SKM-1 (cell line): ENCODE measurements around the gene ACTA2.

ENCODE experiments used
- DNase-seq: peaks from one replicate; lab custom pipeline; 2025; ENCODE audit not compliant: unreplicated experiment; lab: John Stamatoyannopoulos, UW

ACTA2 gene

GRCh38 chr10:88981435-88981834 lies 28.9 kb upstream of the ACTA2 start:
- DNase-seq: no peak

DNA sequence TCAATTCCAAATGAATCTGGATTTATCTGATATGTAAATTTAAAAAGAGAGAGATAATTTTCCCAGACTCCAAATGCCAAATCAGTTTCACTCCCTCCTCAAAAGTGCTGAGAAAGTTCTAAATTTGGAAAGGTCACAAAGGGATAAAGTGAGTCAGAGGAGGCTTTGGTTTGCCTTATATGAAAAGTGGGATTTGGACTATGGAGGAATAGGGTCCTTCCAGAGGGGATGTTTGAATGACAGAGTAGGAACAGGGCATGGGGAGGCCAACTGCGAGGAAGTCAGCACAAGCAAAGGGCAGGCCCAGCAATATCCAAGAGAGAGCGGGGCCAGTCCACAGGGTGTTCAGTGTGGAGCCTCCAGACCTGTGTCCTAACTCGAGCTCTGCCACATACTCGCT lies 28.2 kb upstream of the ACTA2 start:
- no peak for DNase-seq

DNA sequence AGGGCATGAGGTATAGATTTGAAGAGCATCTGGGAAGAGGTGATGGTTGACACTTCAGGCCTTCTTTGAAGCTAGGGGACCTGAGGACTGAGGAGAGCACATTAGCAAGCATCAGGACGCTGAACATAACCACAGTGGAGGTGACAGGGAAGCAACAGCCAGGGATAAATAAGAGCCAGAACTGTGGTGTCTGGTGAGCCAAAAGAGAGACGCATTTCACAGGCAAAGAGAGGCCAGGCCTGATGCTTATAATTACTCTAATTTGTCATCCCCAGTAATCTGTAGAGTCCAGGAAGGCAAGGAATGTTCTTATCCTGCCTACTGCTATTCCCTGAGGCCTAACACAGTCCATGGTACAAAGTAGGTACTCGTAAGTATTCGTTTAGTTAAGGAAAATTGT lies 27.7 kb upstream of the ACTA2 start:
- DNase-seq: no peak

DNA sequence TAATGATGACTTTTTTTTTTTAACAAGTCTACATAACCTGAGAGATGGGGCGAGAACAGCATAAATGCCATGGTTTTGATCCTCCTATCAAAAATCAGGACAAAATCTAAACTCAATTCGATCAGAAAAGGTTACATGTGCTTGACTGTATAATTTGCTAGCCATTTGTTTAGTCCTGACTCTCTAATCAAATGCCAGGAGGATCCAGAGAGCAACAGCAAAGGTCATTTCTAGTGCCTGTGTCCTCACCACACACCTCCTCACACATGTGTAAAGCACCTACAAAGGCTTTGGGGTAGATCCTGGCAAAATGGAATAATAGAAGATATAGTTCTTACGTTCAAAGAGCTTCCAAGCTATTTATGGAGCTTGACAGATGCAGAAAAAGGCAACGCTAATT lies 27.0 kb upstream of the ACTA2 start:
- DNase-seq: no peak

DNA sequence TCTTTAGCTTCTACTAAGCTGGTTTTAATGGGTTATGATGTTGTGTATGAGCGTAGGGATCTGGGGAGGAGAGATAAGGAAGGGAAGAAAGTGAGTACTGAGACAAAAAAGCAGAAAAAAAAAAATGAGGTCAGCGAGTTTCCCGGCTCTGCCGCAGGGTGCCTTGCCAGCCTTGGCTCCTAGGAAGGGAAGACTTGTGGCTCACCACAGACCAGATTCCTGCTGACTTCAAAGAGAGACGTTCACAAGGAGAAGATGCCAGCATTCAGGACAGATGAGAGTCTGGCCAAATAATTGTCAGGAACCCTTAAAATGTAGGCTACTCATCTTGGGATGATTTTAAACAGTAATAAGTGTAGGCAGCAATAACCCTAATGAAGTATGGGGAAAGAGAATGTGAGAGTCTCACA lies 26.6 kb upstream of the ACTA2 start:
- no peak for DNase-seq

DNA sequence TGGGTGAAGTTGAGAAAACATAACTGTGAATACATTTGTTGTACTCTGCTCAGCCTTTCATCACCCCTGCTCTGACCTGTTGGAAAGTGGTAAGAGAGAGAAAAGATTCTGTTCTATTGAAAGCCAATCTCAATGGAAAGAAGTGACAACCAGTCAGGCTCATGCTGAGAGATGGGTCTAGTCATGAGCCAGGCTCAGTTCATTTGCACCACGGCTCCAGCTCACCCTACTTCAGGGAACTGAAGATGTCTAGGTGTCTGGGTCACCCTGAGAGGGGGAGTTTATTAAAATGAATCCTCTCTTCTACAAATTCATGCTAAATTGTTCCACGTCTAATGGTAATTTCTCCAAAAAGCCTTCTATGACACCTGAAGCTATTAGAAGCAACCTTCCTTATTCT lies 25.9 kb upstream of the ACTA2 start:
- no peak for DNase-seq

- DNase-seq: no peak
Measured at GRCh38 chr10:88975377-88975720, 22.8 kb upstream of the ACTA2 start.

- DNase-seq: no peak
Measured at GRCh38 chr10:88974446-88975376, 22.1 kb upstream of the ACTA2 start.

DNA sequence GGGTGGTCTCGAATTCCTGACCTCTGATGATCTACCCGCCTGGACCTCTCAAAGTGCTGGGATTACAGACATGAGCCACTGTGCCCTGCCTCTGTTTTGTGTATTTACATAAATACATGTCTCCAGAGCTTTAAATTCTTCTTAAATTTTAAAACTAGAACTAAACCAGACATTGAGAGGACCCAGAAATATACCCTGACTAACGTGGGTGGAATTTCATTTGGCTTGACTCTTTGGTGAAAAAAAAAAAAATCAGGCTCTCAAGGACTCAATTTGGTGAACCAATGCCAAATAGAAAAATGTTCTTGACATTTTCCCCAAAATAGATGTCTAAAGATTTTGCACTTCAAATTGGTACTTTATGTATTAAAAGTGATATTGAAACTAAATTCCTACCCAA lies 21.4 kb upstream of the ACTA2 start:
- no peak for DNase-seq

DNA sequence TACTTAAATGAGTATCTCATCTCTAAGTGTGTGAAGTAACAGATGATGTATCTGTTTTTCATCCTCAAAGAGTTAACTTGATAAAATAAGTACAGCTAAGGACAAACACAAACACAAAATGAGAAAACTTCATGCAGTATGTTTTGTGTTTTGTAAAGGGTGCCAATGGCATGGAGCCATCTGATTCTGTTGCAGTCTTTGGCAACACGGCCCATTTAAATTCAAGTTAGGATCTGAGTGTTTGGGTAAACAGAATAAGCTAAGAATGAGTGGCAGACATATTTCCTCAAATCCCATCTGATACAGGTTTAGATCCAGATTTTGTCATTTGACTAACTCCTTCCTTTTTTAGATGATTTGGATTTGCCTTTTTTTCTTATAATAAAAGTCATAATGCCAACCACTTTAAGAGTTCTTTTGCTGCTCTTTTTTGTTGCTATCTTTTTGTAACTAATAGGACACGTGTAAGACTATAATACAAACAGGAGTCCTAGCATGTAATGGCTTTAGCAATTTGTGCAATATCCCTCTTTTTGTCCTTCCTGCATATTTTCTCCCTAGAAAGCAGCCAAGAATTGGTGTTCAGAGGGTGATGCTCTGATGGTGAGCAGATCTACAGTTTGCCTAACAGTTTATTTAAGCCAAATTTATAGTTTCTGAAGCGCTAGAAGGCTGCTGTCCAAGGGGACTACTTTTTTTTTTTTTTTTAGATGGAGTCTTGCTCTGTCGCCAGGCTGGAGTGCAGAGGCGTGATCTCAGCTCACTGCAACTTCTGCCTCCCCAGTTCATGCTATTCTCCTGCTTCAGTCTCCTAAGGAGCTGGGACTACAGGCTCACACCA lies 18.9 kb upstream of the ACTA2 start:
- no peak for DNase-seq

DNA sequence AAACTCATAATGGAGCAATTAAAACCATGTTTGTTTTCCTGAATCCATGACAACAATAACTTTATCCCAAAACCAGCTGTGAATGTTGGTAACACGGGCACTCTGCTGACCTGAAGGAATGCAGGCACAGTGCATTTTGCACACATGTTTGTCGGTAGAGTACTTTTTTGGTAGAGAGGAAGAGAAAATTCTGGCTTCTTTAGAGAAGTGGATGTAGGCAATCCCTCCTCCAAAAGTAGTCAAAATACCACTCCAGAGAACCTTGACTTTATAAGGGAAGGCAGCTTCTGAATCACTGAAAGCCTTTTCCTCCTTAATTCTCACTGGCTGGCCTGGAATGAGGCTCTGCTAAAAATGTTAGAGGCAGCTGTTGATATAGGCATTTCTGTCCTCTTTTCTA lies 15.8 kb upstream of the ACTA2 start:
- no peak for DNase-seq

DNA sequence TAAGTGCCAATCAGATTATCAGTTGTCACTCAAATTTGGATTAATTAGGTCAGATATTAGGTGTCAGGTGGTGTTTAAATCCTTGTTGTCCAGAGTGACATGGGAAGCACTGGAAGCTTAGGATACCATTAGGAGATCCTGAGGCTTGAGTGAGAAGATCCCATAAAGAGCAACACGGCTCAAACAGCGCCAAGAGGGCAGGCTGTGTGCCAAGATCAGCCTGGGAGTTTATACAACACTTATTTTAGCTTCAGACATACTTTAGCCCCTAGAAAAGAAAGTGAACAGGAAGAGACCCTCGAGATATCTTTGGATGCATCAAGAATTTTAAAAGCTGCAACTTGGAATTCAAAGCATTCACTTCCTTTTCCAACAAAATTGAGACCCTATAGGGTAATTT lies 14.2 kb upstream of the ACTA2 start:
- no peak for DNase-seq

- no peak for DNase-seq
Measured at GRCh38 chr10:88964869-88965415, 12.4 kb upstream of the ACTA2 start.

DNA sequence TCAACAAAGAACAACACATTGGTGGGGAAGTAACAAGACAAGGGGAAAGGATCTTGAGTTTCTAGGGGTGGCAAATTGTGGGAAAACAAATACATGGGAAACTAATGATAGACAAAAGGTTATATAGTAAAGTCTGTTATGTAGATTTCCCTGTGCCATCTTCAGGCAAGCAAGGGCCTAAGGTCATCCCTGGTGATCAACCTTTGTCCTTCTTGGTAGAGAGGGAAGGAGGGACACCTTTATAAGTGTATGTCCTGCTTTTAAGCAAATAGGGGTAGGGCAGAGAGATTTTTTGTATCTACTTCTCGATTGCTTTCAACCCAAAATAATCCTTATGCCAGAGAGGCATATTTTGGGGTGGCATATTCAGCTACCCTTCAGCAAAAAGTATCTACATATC lies 11.8 kb upstream of the ACTA2 start:
- DNase-seq: no peak

GRCh38 chr10:88963318-88963717 lies 10.7 kb upstream of the ACTA2 start:
- no peak for DNase-seq

DNA sequence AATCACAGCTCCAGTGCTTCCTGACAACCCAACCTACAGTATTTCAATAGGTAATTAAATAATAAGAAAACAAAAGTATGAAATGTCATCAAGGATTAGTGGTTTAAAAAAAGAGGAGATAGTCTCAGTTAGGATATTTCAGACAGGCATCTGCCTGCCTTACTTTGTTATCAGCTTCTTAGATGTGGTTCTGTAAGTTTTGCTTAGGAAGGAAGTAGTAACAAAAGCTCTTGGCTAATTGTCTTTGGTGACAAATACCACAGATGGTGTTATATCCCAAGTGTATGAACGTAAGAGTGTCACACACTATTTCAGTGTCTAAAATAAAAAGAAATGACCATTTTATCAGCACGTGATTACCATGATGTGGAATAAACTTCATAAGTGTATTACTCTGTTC lies 9.8 kb upstream of the ACTA2 start:
- no peak for DNase-seq

- DNase-seq: no peak
Measured at GRCh38 chr10:88961266-88961665, 8.7 kb upstream of the ACTA2 start.

DNA sequence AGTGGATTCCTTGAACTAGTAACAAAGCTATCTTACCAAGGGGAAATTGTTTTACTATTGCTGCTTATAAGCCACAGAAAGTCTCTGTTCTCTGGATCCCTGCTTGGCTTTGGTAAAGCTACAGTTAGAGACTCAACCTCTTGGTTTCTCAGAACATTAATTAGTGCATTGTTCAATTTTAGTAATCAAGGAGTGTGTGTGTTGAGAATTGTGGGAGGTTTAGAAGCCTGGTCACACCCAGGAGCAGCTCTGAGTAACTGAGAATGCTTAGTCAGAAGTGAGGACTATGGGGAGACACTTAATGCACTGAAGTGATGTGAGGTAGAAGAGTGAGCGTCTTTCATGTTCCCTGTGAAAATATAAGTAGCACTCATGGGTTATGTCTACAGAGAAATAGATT lies 8.2 kb upstream of the ACTA2 start:
- DNase-seq: no peak

GRCh38 chr10:88958721-88959120 lies 6.1 kb upstream of the ACTA2 start:
- no peak for DNase-seq

DNA sequence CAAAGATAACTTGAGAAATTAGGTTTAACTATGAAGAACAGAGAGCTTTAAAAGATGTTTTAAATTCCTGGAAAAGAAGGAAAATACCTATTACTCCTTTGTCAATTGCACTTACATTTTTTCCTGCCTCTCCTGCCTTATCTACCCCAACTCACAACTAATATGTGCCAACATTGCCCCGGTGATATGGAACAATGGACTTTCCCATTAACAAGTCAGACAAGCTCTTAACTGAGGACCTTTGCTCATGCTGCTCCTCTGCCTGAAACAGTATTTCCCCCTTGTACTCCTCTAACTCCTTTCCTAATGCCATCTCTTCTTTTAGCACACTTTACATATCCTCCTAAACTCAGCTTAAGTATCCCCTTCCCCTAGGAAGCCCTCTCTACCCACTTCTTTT lies 4.8 kb upstream of the ACTA2 start:
- DNase-seq: no peak

DNA sequence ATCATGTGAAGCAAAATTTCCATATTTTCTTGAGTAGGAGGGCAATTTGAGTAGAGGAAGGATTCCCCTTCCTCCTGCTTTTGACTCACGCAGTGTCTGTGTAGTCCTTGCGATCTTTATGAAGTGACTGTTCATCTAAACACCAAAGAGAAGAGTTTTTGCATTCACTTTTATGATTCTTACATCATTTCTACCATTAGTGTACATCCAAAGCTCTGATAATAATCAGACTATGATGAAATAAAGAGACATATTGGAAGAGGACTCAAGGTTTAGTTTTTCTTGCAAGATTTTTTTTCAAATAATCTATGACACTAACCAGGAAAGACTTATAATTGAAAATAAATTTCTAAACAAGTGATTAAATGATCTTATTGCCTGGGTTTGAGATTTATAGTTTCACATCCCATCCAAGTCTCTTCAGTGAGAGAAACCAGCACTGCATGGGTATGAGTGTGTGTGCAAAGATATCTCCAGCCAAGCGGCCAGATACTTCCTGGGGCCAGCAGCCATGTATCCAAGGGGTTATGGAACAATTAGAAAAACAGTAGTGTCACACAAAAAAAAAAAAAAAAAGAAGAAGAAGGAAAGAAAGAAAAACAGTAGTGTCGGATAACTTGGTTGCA lies 2.0 kb upstream of the ACTA2 start:
- no peak for DNase-seq

DNA sequence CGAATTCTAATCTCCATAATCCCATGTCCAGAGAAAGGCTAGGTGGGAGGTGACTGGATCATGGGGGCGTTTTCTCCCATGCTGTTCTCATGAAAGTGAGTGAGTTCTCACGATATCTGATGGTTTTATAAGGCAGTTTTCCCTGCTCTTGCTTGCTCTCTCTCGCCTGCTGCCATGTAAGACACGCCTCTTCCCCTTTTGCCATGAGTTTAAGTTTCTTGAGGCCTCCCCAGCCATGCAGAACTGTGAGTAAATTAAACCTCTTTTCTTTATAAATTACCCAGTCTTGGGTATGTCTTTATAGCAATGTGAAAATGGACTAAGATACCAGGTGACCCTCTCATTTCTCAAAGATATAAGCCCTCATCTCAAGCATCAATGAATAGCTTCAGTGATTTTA lies 1.1 kb upstream of the ACTA2 start:
- no peak for DNase-seq
